K562 (cell line): ENCODE data around the gene RERE. TPM values are rescaled to one million over a fixed set of nuclear protein-coding genes. Genes with fewer than 3 reads are reported as not detected.

ENCODE experiments used
- ATAC-seq: fragments of 200-7000 bp; cut with Tn5 transposase; 3 replicates; pipeline ENCODE4 v1.9.1; 2020; ENCODE audit warnings: moderate library complexity
- BruUV-seq: library from RNA; stranded (reverse); fragments of 400-500 nt; replicated peaks from 2 replicates; lab custom pipeline; 2021; lab: Mats Ljungman, UMichigan
- CTCF ChIA-PET: fragments of 300-600 bp; formaldehyde crosslinking; extraction: SDS; loops from one replicate; lab custom pipeline; 2021; ENCODE audit warnings: low intra/inter-chr PET ratio; lab: Yijun Ruan, JAX
- POLR2A ChIA-PET: fragments of 300-600, 350-650 bp; sonication (Branson Sonifier 250); formaldehyde crosslinking; extraction: SDS; loops from one replicate; lab custom pipeline; 2021; ENCODE audit warnings: antibody characterized with exemption, inconsistent platforms; lab: Yijun Ruan, JAX
- DNase-seq, 4 experiments: peaks; one replicate each; pipeline versions ENCODE4 v3.0.0 to v3.0.0-alpha.2; 2011 to 2018; ENCODE audit warnings: low spot score in 3 of 4, mixed read lengths in 3 of 4; ENCODE audit errors: extremely low read depth in 1 of 4
- FAIRE-seq: peaks from 2 replicates; lab custom pipeline; 2011; peaks lifted over from hg19 to GRCh38; lab: Jason Lieb, UNC
- H2AFZ ChIP-seq: 2 replicates; pipeline ENCODE4 v1.6.0; 2011; ENCODE audit warnings: low read depth, low read length, control low read depth, inconsistent platforms
- H3K27ac ChIP-seq: fragments of 200-600 bp; 3 replicates; pipeline ENCODE4 v1.8.0; 2011; ENCODE audit warnings: low read depth, mild to moderate bottlenecking, control low read depth, inconsistent platforms, low read length, moderate library complexity, mixed read lengths; ENCODE audit errors: extremely low read depth
- H3K27me3 ChIP-seq, 2 experiments: fragments of 300-600 bp in 1 of 2; 2 replicates in 1 of 2; 3 replicates in 1 of 2; pipeline versions ENCODE4 v1.6.0 to v1.8.0; 2011; ENCODE audit warnings: inconsistent platforms in 2 of 2, low read length in 2 of 2, mild to moderate bottlenecking in 1 of 2, mixed read lengths in 1 of 2, moderate library complexity in 1 of 2; ENCODE audit not compliant: control insufficient read depth in 2 of 2, insufficient read depth in 2 of 2
- H3K36me3 ChIP-seq: fragments of 300-600 bp; 3 replicates; pipeline ENCODE4 v1.8.0; 2011; ENCODE audit warnings: mild to moderate bottlenecking, low read length, inconsistent platforms; ENCODE audit not compliant: control insufficient read depth, insufficient read depth
- H3K4me1 ChIP-seq, 2 experiments: fragments of 200-600 bp in 1 of 2; replicated peaks in 1 of 2; 2 replicates in 1 of 2; 3 replicates in 1 of 2; pipeline versions ENCODE4 v1.5.1 to v1.8.0; 2011; ENCODE audit warnings: inconsistent platforms in 2 of 2, low read length in 2 of 2, mild to moderate bottlenecking in 1 of 2, mixed read lengths in 1 of 2, moderate library complexity in 1 of 2; ENCODE audit not compliant: control insufficient read depth in 2 of 2, insufficient read depth in 2 of 2
- H3K4me2 ChIP-seq: 2 replicates; pipeline ENCODE4 v1.6.1; 2011; ENCODE audit warnings: low read length, control low read depth, inconsistent platforms, mixed read lengths; ENCODE audit not compliant: insufficient read depth
- H3K4me3 ChIP-seq: fragments of 200-600 bp; sonication (generic), shearing (Covaris generic); 2 replicates; pipeline ENCODE4 v1.5.1; 2016; ENCODE audit warnings: control low read depth, inconsistent platforms
- H3K79me2 ChIP-seq: fragments of 200-600 bp; 3 replicates; pipeline ENCODE4 v1.8.0; 2011; ENCODE audit warnings: low read length, inconsistent platforms; ENCODE audit not compliant: control insufficient read depth, insufficient read depth
- H3K9ac ChIP-seq, 2 experiments: 2 replicates each; pipeline versions ENCODE4 v1.6.0 to v1.6.1; 2011; ENCODE audit warnings: low read depth in 2 of 2, low read length in 2 of 2, control low read depth in 1 of 2, inconsistent platforms in 1 of 2, mild to moderate bottlenecking in 1 of 2, mixed read lengths in 1 of 2; ENCODE audit not compliant: insufficient read depth in 1 of 2
- H3K9me1 ChIP-seq: one replicate; pipeline ENCODE4 v1.6.0; 2011; ENCODE audit warnings: inconsistent platforms, mild to moderate bottlenecking, low read length, moderate library complexity; ENCODE audit not compliant: control insufficient read depth, insufficient read depth
- H3K9me3 ChIP-seq: replicated peaks from 2 replicates; pipeline ENCODE4 v1.5.1; 2011; ENCODE audit warnings: low read depth, low read length, inconsistent platforms; ENCODE audit not compliant: control insufficient read depth, insufficient read depth
- H4K20me1 ChIP-seq: replicated peaks from 2 replicates; pipeline ENCODE4 v1.6.1; 2011; ENCODE audit warnings: low read length, inconsistent platforms, mixed read lengths; ENCODE audit not compliant: control insufficient read depth, insufficient read depth
- CCNT2 ChIP-seq: IDR thresholded peaks from 2 replicates; pipeline ENCODE4 v1.6.1; 2011; ENCODE audit warnings: borderline replicate concordance, low read depth, mild to moderate bottlenecking, moderate library complexity, mixed read lengths, low read length; ENCODE audit not compliant: insufficient read length; ENCODE audit errors: extremely low read depth
- ETS2 ChIP-seq: IDR thresholded peaks from 2 replicates; pipeline ENCODE4 v1.6.1; 2016; ENCODE audit warnings: borderline replicate concordance, missing genetic modification characterization, mild to moderate bottlenecking, moderate library complexity, missing compliant biosample characterization; ENCODE audit not compliant: poor library complexity, severe bottlenecking
- GTF2B ChIP-seq: IDR thresholded peaks from 2 replicates; pipeline ENCODE4 v1.6.1; 2011; ENCODE audit not compliant: insufficient read length; ENCODE audit errors: extremely low read depth
- ILK ChIP-seq: fragments of 450-650 bp; IDR thresholded peaks from 2 replicates; pipeline ENCODE4 v1.6.1; 2016; ENCODE audit warnings: missing genetic modification characterization, low read depth, mild to moderate bottlenecking, missing compliant biosample characterization, moderate library complexity, borderline replicate concordance
- KAT7 ChIP-seq: sonication (generic); formaldehyde crosslinking; IDR thresholded peaks from 2 replicates; pipeline ENCODE4 v1.8.0; 2022; ENCODE audit warnings: missing genetic modification reagents, mild to moderate bottlenecking, borderline replicate concordance
- KDM1A ChIP-seq, 2 experiments: fragments of 450-650 bp; IDR thresholded peaks; 2 replicates each; pipeline ENCODE4 v1.6.1; 2016; ENCODE audit warnings: mild to moderate bottlenecking in 2 of 2
- NRF1 ChIP-seq, 2 experiments: fragments of 450-650 bp; IDR thresholded peaks in 1 of 2; conservative IDR thresholded peaks in 1 of 2; 2 replicates each; pipeline ENCODE4 v1.6.1; 2014; ENCODE audit warnings: mild to moderate bottlenecking in 2 of 2
- POLR2AphosphoS2 ChIP-seq: IDR thresholded peaks from 2 replicates; pipeline ENCODE4 v1.6.1; 2012; ENCODE audit warnings: low read length, improper control_type of control experiment
- POLR3G ChIP-seq: IDR thresholded peaks from 2 replicates; pipeline ENCODE4 v1.6.1; 2011; ENCODE audit not compliant: insufficient read length, insufficient replicate concordance; ENCODE audit errors: extremely low read depth
- ZNF121 ChIP-seq: sonication (generic); formaldehyde crosslinking; conservative IDR thresholded peaks from 2 replicates; pipeline ENCODE4 v1.8.0; 2022; ENCODE audit warnings: missing genetic modification reagents
- ZNF184 ChIP-seq: sonication (generic); formaldehyde crosslinking; IDR thresholded peaks from 2 replicates; pipeline ENCODE4 v1.5.0; 2020; ENCODE audit warnings: missing genetic modification reagents
- ZNF263 ChIP-seq: sonication (generic); formaldehyde crosslinking; IDR thresholded peaks from 2 replicates; pipeline ENCODE4 v1.8.0; 2022; ENCODE audit warnings: mild to moderate bottlenecking, missing genetic modification reagents, borderline replicate concordance
- ZNF431 ChIP-seq: sonication (generic); formaldehyde crosslinking; IDR thresholded peaks from 2 replicates; pipeline ENCODE4 v1.8.0; 2022; ENCODE audit warnings: mild to moderate bottlenecking, missing genetic modification reagents
- ZNF699 ChIP-seq: fragments of 250-450 bp; sonication (Bioruptor Pico); IDR thresholded peaks from 2 replicates; pipeline ENCODE4 v1.8.0; 2021; ENCODE audit warnings: mild to moderate bottlenecking, moderate library complexity; ENCODE audit not compliant: insufficient replicate concordance
- WGBS: fragments of 100-300 bp; shearing (Covaris generic); methylation state at CpG from one replicate; pipeline ENCODE4 v1.1.6; 2016; ENCODE audit warnings: low coverage, mixed read lengths; ENCODE audit not compliant: insufficient coverage; ENCODE audit errors: missing lambda C conversion rate; 5-methylcytosine and 5-hydroxymethylcytosine counted together
- in situ Hi-C: fragments of 300-500 bp; cut with MboI; formaldehyde crosslinking; loops from 4 replicates; pipeline ENCODE4 v1.15.0; 2018; ENCODE audit warnings: inconsistent platforms, mixed read lengths
- intact Hi-C: fragments of 100-400 bp; cut with micrococcal nuclease; formaldehyde crosslinking; loops from 2 replicates; pipeline ENCODE4 v1.14.2; 2022
- polyA plus RNA-seq, 8 experiments: library from polyadenylated mRNA; depleted of rRNA in 4 of 8; stranded (reverse) in 5 of 8; unstranded in 3 of 8; fragments of >200 nt; fragmentation: Nextera tagmentation in 2 of 8; fragmentation: Illumina TruSeq in 1 of 8; extraction: Ambion mirVana in 2 of 8; extraction: Trizol in 1 of 8; gene quantifications; 2 replicates each; pipeline versions ENCODE4 v1.2.1 to v1.2.3, GENCODE V29; 2011 to 2014; ENCODE audit warnings: inconsistent platforms in 1 of 8, missing spikeins in 1 of 8
- total RNA-seq, 7 experiments: library from RNA; depleted of rRNA in 6 of 7; stranded (reverse); fragments of >200 nt in 6 of 7; fragmentation: Illumina TruSeq in 2 of 7; extraction: Trizol in 2 of 7; gene quantifications; 2 replicates each; pipeline versions ENCODE4 v1.2.1 to v1.2.3, GENCODE V29; 2011 to 2021; ENCODE audit warnings: low replicate concordance in 1 of 7
- TF ChIP-seq, protein P1 (sequence below): fragments of 250-450 bp; sonication (Bioruptor Pico); IDR thresholded peaks from 2 replicates; pipeline ENCODE4 v1.4.0; 2020

Gene RERE
- total and polyA plus RNA-seq, 9 of the 15 experiments (the other 6 are each of a cell fraction or from before 2014, with no cell fraction given) = 3.0 to 51.5 (median 13.4) TPM

DNA sequence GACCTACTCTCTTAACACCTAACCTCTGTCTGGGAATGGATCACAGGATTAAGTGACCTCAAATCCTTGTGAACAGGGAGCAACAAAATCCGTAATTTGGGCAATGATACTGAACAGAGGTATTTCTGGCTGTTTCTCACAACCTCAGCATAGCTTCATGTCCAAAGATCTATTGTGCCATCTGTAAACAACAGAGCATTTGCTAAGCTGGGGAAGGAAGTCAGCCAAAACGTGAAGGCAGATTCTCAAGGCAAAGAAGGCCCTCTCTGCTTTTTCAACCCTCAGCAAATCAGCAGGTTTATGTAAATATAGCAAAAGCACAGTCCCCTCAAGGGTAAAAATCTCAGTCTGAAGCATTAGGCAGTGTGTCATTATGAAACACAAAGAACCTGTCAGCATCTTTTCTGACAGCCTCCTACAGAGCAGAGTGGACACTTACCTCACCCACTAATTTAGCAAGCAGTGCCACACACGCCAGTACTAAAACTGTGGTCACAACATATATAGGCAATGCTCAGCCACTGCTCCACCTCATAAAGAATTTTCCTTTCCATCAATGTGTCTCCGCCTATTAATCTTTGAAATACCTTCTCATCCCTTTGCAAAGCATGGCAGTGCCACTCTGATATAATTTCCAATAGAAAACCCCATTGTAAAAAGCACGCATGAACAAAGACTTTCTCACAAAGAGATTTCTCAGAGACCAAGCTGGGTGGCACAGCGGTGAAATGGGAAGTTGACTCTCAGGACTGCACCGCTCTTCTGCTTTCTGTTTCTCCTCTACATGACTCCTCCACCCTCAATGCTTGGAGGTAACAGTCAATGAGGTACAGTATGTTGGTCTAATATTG is 188.0 kb downstream of the RERE start:
- WGBS = 67% methylated on average over 7 of the region's 7 CpGs
- intact Hi-C loops = no loop called here
- Histone ChIP-seq H2AFZ (no peak overlapping the region), H3K9me3 (no peaks in the 10 kb centered on the region), H3K27me3 (no peaks in the 10 kb centered on the region), H3K4me2 (no peak overlapping the region), H3K4me3 (no peak overlapping the region), H3K4me1 (peaks cover 7 to 14% of the 10 kb centered on the region in 2 experiments; a peak in 3 of 5 replicates), H3K36me3 (no peaks in the 10 kb centered on the region), H3K9ac (no peak overlapping the region), H3K27ac (no peak overlapping the region), H3K79me2 (peaks cover 29% of the 10 kb centered on the region; the same call in 2 of the 3 replicates), H3K9me1 (peaks cover 3% of the 10 kb centered on the region), H4K20me1 (peaks cover 72% of the 10 kb centered on the region)
- in situ Hi-C loops = no loop called here
- FAIRE-seq = no peak
- no TSS peak for BruUV-seq
- POLR2A ChIA-PET = interaction anchor here (0.7 to 0.9 kb wide), 2 partner anchors 39 to 264 kb away, joined by 3 read pairs; no protein-coding TSS in a partner anchor
- DNase-seq = no peak
- ATAC-seq = no peak
- CTCF ChIA-PET = no interaction called here
- TF ChIP-seq ZNF184 (CRISPR knock-in tag) (no peak), ZNF431 (CRISPR knock-in tag) (no peak), KDM1A (IDR thresholded peaks at IDR 0.05) (no peak), ILK (no peak), GTF2B (no peak), POLR3G (no peak), NRF1 (conservative IDR thresholded peaks at IDR 0.05 in 1 of 2, IDR thresholded peaks at IDR 0.05 in 1 of 2) (no peak), ZNF699 (CRISPR knock-in tag) (no peak), KAT7 (no peak), CCNT2 (no peak), ZNF121 (CRISPR knock-in tag) (no peak), ETS2 (tag) (no peak), ZNF263 (no peak), POLR2AphosphoS2 (no peak)
- TF ChIP-seq, protein P1, sequence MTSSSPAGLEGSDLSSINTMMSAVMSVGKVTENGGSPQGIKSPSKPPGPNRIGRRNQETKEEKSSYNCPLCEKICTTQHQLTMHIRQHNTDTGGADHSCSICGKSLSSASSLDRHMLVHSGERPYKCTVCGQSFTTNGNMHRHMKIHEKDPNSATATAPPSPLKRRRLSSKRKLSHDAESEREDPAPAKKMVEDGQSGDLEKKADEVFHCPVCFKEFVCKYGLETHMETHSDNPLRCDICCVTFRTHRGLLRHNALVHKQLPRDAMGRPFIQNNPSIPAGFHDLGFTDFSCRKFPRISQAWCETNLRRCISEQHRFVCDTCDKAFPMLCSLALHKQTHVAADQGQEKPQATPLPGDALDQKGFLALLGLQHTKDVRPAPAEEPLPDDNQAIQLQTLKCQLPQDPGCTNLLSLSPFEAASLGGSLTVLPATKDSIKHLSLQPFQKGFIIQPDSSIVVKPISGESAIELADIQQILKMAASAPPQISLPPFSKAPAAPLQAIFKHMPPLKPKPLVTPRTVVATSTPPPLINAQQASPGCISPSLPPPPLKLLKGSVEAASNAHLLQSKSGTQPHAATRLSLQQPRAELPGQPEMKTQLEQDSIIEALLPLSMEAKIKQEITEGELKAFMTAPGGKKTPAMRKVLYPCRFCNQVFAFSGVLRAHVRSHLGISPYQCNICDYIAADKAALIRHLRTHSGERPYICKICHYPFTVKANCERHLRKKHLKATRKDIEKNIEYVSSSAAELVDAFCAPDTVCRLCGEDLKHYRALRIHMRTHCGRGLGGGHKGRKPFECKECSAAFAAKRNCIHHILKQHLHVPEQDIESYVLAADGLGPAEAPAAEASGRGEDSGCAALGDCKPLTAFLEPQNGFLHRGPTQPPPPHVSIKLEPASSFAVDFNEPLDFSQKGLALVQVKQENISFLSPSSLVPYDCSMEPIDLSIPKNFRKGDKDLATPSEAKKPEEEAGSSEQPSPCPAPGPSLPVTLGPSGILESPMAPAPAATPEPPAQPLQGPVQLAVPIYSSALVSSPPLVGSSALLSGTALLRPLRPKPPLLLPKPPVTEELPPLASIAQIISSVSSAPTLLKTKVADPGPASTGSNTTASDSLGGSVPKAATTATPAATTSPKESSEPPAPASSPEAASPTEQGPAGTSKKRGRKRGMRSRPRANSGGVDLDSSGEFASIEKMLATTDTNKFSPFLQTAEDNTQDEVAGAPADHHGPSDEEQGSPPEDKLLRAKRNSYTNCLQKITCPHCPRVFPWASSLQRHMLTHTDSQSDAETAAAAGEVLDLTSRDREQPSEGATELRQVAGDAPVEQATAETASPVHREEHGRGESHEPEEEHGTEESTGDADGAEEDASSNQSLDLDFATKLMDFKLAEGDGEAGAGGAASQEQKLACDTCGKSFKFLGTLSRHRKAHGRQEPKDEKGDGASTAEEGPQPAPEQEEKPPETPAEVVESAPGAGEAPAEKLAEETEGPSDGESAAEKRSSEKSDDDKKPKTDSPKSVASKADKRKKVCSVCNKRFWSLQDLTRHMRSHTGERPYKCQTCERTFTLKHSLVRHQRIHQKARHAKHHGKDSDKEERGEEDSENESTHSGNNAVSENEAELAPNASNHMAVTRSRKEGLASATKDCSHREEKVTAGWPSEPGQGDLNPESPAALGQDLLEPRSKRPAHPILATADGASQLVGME (CRISPR knock-in tag) = no peak
